Measurements from ENCODE around the gene GPR39. TPM values are rescaled to one million over a fixed set of nuclear protein-coding genes. Genes with fewer than 3 reads are reported as not detected.

GPR39 gene
- total and polyA plus RNA-seq, 3 experiments from 2014 or later, result not detected

- Histone ChIP-seq H3K4me3 (ENCODE audit: low read length) (no peak overlapping the region), H3K4me1 (ENCODE audit: insufficient read depth, low read length) (no peaks in the 10 kb centered on the region), H3K36me3 (ENCODE audit: insufficient read depth, low read length) (no peaks in the 10 kb centered on the region), H3K9me3 (ENCODE audit: low read length) (no peaks in the 10 kb centered on the region), H3K27me3 (ENCODE audit: insufficient read depth, low read length, poor library complexity, severe bottlenecking) (no peaks in the 10 kb centered on the region), H3K27ac (ENCODE audit: low read depth, low read length) (no peak overlapping the region)
- Mint-ChIP-seq H3K36me3 (no peaks in the 10 kb centered on the region), H3K27me3 (no peaks in the 10 kb centered on the region), H3K27ac (no peak overlapping the region), H3K4me1 (no peaks in the 10 kb centered on the region), H3K4me3 (no peak overlapping the region), H3K9me3 (peaks cover 0 to 5% (median 0%) of the 10 kb centered on the region in 5 donors)
- ChIA-PET CTCF (no interaction called here), POLR2A (no interaction called here)
- DNase-seq, result no peak
Measured at GRCh38 chr2:132439703-132440398, 23.2 kb downstream of the GPR39 start.

GRCh38 chr2:132441051-132441450 is 24.4 kb downstream of the GPR39 start:
- CTCF ChIA-PET, result no interaction called here

GRCh38 chr2:132442278-132442677 is 25.7 kb downstream of the GPR39 start:
- H3K9me3 Mint-ChIP-seq, result peaks cover 0 to 5% (median 4%) of the 10 kb centered on the region in 5 donors
- no peaks in the 10 kb centered on the region for H3K4me1 ChIP-seq (ENCODE audit: insufficient read depth, low read length)
- H3K27me3 Mint-ChIP-seq, result no peaks in the 10 kb centered on the region
- ChIA-PET CTCF (no interaction called here), POLR2A (no interaction called here)
- no peak overlapping the region for H3K27ac Mint-ChIP-seq
- no peaks in the 10 kb centered on the region for H3K36me3 ChIP-seq (ENCODE audit: insufficient read depth, low read length)
- H3K27ac ChIP-seq (ENCODE audit: low read depth, low read length), result no peak overlapping the region
- H3K4me3 ChIP-seq (ENCODE audit: low read length), result no peak overlapping the region
- no peaks in the 10 kb centered on the region for H3K9me3 ChIP-seq (ENCODE audit: low read length)
- H3K36me3 Mint-ChIP-seq, result no peaks in the 10 kb centered on the region
- no peak for DNase-seq
- no peak overlapping the region for H3K4me3 Mint-ChIP-seq
- no peaks in the 10 kb centered on the region for H3K27me3 ChIP-seq (ENCODE audit: insufficient read depth, low read length, poor library complexity, severe bottlenecking)
- H3K4me1 Mint-ChIP-seq, result no peaks in the 10 kb centered on the region

More at GRCh38 chr2:132441051-132441450, 24.4 kb downstream of the GPR39 start:
- no peak for DNase-seq
- no peaks in the 10 kb centered on the region for H3K27me3 Mint-ChIP-seq
- no peak overlapping the region for H3K4me3 ChIP-seq (ENCODE audit: low read length)
- H3K9me3 Mint-ChIP-seq, result peaks cover 0 to 5% (median 0%) of the 10 kb centered on the region in 5 donors
- H3K4me1 Mint-ChIP-seq, result no peaks in the 10 kb centered on the region
- POLR2A ChIA-PET, result no interaction called here
- H3K27ac ChIP-seq (ENCODE audit: low read depth, low read length), result no peak overlapping the region
- no peaks in the 10 kb centered on the region for H3K27me3 ChIP-seq (ENCODE audit: insufficient read depth, low read length, poor library complexity, severe bottlenecking)
- H3K9me3 ChIP-seq (ENCODE audit: low read length), result no peaks in the 10 kb centered on the region
- no peak overlapping the region for H3K27ac Mint-ChIP-seq
- no peaks in the 10 kb centered on the region for H3K4me1 ChIP-seq (ENCODE audit: insufficient read depth, low read length)
- H3K36me3 ChIP-seq (ENCODE audit: insufficient read depth, low read length), result no peaks in the 10 kb centered on the region
- H3K36me3 Mint-ChIP-seq, result no peaks in the 10 kb centered on the region
- no peak overlapping the region for H3K4me3 Mint-ChIP-seq

GRCh38 chr2:132443106-132443505 is 26.5 kb downstream of the GPR39 start:
- no peaks in the 10 kb centered on the region for H3K27me3 Mint-ChIP-seq
- H3K27ac ChIP-seq (ENCODE audit: low read depth, low read length), result no peak overlapping the region
- H3K9me3 Mint-ChIP-seq, result peaks cover 0 to 5% (median 3%) of the 10 kb centered on the region in 5 donors
- no peak overlapping the region for H3K4me3 ChIP-seq (ENCODE audit: low read length)
- no peak overlapping the region for H3K4me3 Mint-ChIP-seq
- DNase-seq, result no peak
- ChIA-PET CTCF (no interaction called here), POLR2A (no interaction called here)
- no peaks in the 10 kb centered on the region for H3K9me3 ChIP-seq (ENCODE audit: low read length)
- no peaks in the 10 kb centered on the region for H3K36me3 ChIP-seq (ENCODE audit: insufficient read depth, low read length)
- H3K36me3 Mint-ChIP-seq, result no peaks in the 10 kb centered on the region
- H3K27me3 ChIP-seq (ENCODE audit: insufficient read depth, low read length, poor library complexity, severe bottlenecking), result no peaks in the 10 kb centered on the region
- no peaks in the 10 kb centered on the region for H3K4me1 Mint-ChIP-seq
- no peak overlapping the region for H3K27ac Mint-ChIP-seq
- H3K4me1 ChIP-seq (ENCODE audit: insufficient read depth, low read length), result no peaks in the 10 kb centered on the region

GRCh38 chr2:132446444-132446843 is 29.8 kb downstream of the GPR39 start:
- CTCF ChIA-PET, result no interaction called here
- POLR2A ChIA-PET, result no interaction called here
- Histone ChIP-seq H3K4me3 (ENCODE audit: low read length) (no peak overlapping the region), H3K27ac (ENCODE audit: low read depth, low read length) (no peak overlapping the region), H3K27me3 (ENCODE audit: insufficient read depth, low read length, poor library complexity, severe bottlenecking) (no peaks in the 10 kb centered on the region), H3K36me3 (ENCODE audit: insufficient read depth, low read length) (no peaks in the 10 kb centered on the region), H3K9me3 (ENCODE audit: low read length) (no peaks in the 10 kb centered on the region), H3K4me1 (ENCODE audit: insufficient read depth, low read length) (no peaks in the 10 kb centered on the region)
- no peak overlapping the region for H3K27ac Mint-ChIP-seq
- no peaks in the 10 kb centered on the region for H3K36me3 Mint-ChIP-seq
- H3K4me3 Mint-ChIP-seq, result no peak overlapping the region
- H3K27me3 Mint-ChIP-seq, result no peaks in the 10 kb centered on the region
- no peaks in the 10 kb centered on the region for H3K4me1 Mint-ChIP-seq
- no peak for DNase-seq
- peaks cover 0 to 5% (median 2%) of the 10 kb centered on the region in 5 donors for H3K9me3 Mint-ChIP-seq

- ChIA-PET POLR2A (no interaction called here), CTCF (no interaction called here)
- Histone ChIP-seq H3K27ac (ENCODE audit: low read depth, low read length) (no peak overlapping the region), H3K27me3 (ENCODE audit: insufficient read depth, low read length, poor library complexity, severe bottlenecking) (no peaks in the 10 kb centered on the region), H3K9me3 (ENCODE audit: low read length) (no peaks in the 10 kb centered on the region), H3K4me1 (ENCODE audit: insufficient read depth, low read length) (no peaks in the 10 kb centered on the region), H3K36me3 (ENCODE audit: insufficient read depth, low read length) (no peaks in the 10 kb centered on the region), H3K4me3 (ENCODE audit: low read length) (no peak overlapping the region)
- Mint-ChIP-seq H3K9me3 (peaks cover 2 to 12% (median 4%) of the 10 kb centered on the region in 5 donors), H3K36me3 (no peaks in the 10 kb centered on the region), H3K4me1 (no peaks in the 10 kb centered on the region), H3K4me3 (no peak overlapping the region), H3K27ac (no peak overlapping the region), H3K27me3 (no peaks in the 10 kb centered on the region)
- DNase-seq, result no peak
Measured at GRCh38 chr2:132448331-132448730, 31.7 kb downstream of the GPR39 start.

GRCh38 chr2:132448771-132449170 is 32.2 kb downstream of the GPR39 start:
- Histone ChIP-seq H3K4me1 (ENCODE audit: insufficient read depth, low read length) (no peaks in the 10 kb centered on the region), H3K4me3 (ENCODE audit: low read length) (no peak overlapping the region), H3K9me3 (ENCODE audit: low read length) (no peaks in the 10 kb centered on the region), H3K36me3 (ENCODE audit: insufficient read depth, low read length) (no peaks in the 10 kb centered on the region), H3K27ac (ENCODE audit: low read depth, low read length) (no peak overlapping the region), H3K27me3 (ENCODE audit: insufficient read depth, low read length, poor library complexity, severe bottlenecking) (no peaks in the 10 kb centered on the region)
- H3K4me1 Mint-ChIP-seq, result no peaks in the 10 kb centered on the region
- ChIA-PET CTCF (no interaction called here), POLR2A (no interaction called here)
- H3K9me3 Mint-ChIP-seq, result peaks cover 4 to 17% (median 5%) of the 10 kb centered on the region in 5 donors
- H3K36me3 Mint-ChIP-seq, result no peaks in the 10 kb centered on the region
- no peak overlapping the region for H3K27ac Mint-ChIP-seq
- DNase-seq, result no peak
- H3K4me3 Mint-ChIP-seq, result no peak overlapping the region
- H3K27me3 Mint-ChIP-seq, result no peaks in the 10 kb centered on the region

- Mint-ChIP-seq H3K4me1 (no peaks in the 10 kb centered on the region), H3K36me3 (no peaks in the 10 kb centered on the region), H3K27ac (no peak overlapping the region), H3K4me3 (no peak overlapping the region), H3K27me3 (no peaks in the 10 kb centered on the region), H3K9me3 (peaks cover 4 to 21% (median 11%) of the 10 kb centered on the region in 5 donors)
- Histone ChIP-seq H3K9me3 (ENCODE audit: low read length) (no peaks in the 10 kb centered on the region), H3K4me3 (ENCODE audit: low read length) (no peak overlapping the region), H3K27me3 (ENCODE audit: insufficient read depth, low read length, poor library complexity, severe bottlenecking) (no peaks in the 10 kb centered on the region), H3K36me3 (ENCODE audit: insufficient read depth, low read length) (no peaks in the 10 kb centered on the region), H3K27ac (ENCODE audit: low read depth, low read length) (no peak overlapping the region), H3K4me1 (ENCODE audit: insufficient read depth, low read length) (no peaks in the 10 kb centered on the region)
- no peak for DNase-seq
- POLR2A ChIA-PET, result no interaction called here
- CTCF ChIA-PET, result no interaction called here
Measured at GRCh38 chr2:132449868-132450267, 33.3 kb downstream of the GPR39 start.

All from CD8-positive, alpha-beta memory T cell (primary cell).